GM19397 (cell line): Measurements from ENCODE around the gene CAPG.
"Not testable (repeated sequence)": the region's sequence is repeated elsewhere in the genome, so short reads cannot be mapped to it uniquely, and the experiment has no call there.

Experiments used
- ATAC-seq: cut with Tn5 transposase; IDR thresholded peaks from one replicate; pipeline ENCODE4 v1.9.1; 2021; ENCODE audit warnings: mild to moderate bottlenecking, moderate library complexity; ENCODE audit not compliant: unreplicated experiment

The CAPG gene

DNA sequence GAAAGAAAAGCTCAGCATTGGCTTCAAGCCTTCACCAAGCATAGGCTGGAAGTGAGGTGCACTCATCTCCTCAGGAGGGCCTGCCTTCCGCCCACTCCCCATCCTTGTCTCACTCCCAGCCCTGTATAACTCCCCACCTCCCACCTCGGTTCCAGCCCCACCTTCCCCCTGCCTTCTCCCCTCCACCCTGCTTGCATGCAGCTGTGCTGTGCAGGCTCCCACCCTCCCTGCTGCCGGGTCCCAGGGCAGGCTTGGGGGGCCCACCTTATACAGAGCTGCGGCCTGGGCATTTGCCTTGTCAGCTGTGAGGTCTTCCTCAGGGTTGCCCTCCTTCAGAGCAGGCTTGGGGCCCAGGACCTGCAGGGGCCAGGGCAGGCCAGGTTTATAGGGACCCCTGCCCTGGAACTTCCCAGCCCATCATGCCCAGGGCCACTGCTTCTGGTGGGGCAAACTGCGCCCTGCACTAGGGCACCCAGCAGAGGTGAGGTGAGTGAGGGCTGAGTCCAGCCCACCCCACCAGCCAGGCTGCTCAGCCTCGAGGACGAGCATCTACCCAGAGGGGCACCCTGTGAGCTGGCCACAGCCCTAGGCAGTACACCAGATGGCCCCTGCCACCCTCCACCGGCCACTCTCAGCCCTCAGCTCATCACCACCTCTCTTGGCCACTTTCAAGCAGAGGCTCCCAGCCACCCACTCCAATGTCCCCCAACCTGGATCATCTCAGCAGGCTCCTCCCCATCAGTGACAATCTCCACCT, 11.6 kb downstream of the CAPG start:
- ATAC-seq, result no peak

DNA sequence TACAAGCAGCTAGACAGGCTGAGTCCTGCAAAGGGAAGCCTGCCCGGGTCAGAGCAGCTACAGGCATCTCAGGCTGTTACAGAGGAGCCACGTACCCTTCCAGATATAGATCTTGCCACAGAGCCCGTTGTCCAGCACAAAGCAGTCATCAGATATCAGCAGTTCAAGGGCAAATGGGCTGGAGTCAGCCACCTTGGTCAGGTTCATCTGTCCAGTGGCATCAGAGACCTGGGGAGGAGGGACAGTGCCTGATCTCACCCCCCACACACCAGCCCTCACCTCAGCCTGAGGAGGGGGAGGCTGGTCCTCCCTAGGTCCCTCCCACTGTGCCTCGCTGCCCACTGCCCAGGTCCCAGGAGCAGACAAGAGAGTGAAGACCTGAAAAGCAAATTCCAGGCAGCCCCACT, 12.2 kb downstream of the CAPG start:
- no peak for ATAC-seq

DNA sequence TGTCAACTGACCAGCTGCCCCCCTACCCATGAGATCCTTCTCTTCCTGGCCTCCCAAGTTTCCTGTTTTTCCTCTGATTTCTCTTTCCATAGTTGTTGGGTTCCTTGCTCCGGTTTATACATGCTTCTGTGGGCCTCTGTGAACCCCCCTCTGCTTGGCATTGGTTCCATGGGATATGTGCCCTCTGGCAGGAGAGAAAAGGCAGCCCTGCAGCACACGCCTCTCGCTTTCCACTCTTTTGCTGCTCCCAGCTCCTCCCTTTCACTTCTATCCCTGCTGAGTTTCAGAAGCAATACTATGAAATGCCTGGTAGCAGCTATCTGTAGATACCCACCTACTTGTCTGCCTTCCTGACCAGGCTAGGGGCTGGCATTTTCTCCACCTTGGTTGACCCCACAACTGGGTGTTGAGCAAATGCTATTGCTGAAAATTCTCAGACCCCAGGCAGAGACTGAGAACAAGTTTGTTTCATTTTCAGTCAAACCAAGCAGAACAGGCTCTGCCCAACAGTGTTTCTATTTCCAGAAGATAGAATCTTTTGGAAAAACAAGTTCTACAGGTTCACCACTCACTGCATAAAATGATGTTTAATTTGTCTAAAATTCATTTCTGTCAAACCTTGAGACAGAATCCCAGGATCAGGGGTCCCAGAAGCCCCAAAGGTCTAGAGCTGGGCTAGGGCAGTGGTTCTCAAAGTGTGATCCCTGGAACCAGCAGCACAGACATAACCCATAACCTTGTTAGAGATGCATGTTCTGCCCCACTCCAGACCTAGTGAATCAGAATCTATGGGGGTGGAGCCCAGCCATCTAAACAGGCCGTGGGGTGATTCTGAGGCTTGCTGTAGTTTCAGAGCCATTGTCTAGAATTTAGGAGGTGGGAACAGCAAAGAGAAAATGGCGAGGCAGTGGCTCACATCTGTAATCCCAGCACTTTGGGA, 13.4 kb downstream of the CAPG start:
- ATAC-seq, result no peak

DNA sequence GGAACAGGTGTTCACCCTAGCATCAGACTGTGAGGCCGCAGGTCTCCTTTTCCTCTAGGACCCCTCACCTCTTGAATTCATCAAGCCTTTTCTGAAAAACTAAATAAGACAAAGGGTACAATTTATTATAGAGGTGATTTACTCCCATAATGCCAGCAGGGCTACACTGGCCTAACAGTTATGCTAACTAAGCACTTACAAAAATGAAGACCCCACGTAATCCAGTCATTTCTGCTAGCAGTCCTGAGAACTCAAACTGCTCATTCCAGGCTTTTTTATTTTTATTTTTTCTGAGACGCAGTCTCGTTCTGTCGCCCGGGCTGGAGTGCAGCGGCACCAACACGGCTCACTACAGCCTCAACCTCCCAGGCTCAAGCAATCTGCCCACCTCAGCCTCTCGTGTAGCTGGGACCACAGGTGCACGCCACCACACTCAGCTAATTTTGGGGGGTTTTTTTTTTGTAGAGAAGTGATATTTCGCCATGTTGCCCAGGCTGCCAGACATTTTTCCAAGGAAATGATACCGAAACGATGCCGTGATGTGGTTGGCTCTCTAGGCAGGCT, 14.2 kb downstream of the CAPG start:
- ATAC-seq, result no peak

DNA sequence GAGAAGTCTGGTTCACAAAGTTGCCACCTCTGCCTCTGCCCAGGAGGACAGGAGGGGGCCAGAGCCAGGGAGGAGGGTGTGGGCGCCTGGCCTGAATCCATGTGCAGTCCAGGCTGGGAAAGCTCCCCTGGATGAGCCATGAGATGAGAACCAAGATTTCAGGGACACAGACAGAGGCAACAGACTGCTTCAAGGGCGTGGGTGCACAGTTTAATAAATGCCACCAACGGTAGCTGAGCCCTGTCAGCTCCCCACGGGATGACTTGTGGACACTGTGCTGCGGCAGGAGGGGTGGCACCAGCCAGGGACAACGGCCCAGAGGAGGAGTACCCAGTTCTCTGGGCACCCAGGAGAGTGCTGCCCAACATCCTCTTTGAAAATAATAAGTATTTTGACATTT, 15.2 kb downstream of the CAPG start:
- no peak for ATAC-seq

DNA sequence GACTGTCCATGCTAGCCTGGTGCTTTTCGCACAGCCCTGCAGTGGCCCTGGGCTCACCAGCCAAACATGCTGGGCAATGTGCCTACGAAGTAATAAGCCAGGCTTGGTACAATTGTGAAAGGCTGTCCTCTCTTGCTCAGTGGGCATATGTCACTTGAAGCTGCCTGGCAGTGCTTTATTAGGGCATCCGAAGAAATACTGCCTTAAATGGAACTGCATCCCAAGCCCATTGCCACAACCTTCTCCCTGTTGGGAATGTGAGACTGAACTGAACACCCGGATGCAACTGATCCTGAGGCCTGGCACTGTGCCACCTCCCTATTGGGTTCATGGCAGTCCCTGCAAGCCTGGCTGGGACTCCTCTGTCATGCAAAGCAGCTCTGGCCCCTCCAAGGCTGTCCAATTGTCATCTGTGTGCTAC, 15.9 kb downstream of the CAPG start:
- ATAC-seq, result no peak

DNA sequence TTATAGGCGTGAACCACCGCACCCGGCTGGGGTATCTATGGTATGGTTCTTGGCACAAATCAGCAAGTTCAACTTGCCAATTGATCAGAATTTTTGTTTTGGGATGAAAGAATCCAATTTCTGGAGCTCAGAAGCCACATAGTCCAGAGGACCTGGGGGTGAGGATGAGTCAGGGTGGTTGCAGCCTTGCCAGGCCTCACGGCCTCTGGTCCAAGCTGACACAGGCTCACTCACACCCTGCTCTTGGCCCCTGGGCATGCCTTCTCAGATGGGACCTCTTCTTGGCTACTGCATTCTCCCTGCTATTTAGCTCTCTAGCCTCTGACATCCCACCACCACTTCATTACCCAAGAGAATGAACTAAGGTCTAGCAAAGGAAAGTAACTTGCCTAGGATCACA, 16.3 kb downstream of the CAPG start:
- ATAC-seq, result no peak

DNA sequence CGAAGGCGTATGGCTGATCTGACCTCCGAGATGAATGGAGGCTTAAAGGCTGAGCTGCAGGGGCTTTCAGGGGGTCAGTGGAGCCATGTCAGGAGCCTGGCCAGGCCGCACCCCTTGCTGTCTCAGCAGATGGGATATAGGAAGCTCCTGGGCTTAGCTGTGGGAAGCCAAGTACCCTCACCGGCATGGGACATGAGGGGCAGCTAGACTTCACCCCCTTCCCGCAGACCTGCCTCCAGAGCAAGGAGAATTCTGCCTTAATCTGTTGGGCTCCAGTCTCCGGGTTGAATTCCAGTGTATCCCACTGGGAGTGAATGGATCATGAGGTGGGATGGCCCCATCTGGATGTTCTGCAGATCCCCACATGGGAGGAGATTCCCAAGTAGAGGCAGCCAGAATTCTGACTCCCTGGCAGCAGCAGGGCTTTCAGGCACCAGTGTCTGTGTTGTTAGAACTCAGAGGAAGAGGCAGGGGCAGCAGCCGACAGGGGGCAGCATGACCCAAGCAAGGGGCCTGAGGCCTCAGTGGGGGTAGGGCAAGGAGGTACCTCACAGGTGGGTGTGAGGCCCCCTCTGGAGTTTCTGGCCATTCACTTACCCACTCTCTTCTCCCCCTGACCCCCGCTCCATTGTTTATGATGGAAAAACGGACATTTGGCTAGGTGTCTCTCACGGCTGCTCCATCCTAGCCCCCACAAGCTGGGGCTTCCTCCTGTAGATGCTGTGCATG, 19.1 kb downstream of the CAPG start:
- no peak for ATAC-seq

DNA sequence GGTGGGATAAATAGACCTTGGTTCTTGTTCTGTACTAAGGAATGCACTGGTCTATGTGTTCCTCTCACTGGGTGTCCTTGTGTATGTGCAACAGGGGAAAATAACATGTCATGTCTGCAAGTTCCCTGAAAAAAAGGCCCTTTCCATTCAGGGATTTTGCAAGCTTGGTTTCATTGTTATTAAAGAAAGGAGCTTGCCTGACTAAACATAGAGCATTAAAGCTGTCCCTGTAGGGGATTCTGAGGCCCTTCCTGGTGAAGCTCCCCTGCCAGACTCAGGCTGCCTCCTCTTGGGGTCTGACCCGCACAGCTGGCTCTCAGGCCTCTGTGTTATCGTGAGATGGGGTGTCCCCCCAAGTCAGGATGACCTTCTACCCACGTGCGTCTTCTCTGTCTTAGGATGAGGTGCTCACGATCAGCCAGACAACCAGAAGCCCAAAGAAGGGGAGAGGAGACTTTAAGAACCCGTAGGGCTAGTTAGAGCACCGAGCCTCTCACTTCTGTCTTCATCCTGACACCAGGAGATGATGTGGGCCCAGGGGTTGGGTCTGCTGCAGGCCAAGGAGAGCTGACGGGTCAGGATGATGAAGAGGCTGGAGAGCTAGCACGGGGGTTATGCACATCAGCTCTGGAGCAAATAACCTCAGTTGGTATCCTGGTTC, 21.2 kb downstream of the CAPG start:
- no peak for ATAC-seq

DNA sequence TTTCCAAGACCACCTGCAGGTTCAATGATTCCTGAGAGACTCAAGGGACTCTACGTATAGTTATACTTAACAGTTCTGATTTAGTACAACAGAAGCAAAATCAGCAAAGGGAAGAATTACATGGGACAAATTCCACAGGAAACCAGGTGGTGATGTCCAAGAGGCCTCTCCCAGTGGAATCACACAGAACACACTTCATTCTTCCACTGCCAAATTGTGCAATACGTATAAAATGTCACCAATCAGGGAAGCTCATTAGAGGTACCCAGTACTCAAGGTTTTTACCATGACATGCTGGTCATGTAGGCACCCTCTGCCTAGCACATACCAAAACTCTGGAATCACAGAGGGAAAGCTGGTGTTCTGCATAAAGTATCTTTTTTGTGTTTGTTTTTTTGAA, 22.4 kb downstream of the CAPG start:
- no peak for ATAC-seq

DNA sequence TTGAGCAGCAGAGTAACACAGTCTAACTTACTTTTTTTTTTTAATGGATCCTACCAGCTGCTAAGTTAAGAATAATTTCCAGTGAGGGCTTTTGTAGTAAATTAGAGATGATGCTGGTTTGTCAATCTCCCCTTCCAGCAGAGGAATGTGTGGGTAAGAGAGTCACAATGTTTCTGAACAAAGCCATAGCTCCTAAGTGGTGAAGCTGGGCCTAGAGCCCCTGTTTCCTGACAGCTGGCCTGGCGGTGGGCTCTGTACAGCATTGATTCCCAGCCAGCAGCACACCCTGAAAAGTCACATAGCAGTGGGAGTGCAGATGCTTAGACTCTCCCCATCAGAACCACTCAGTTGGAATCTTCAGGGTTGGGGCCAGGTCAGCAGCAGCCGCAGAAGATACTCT, 24.4 kb downstream of the CAPG start:
- ATAC-seq, result no peak

DNA sequence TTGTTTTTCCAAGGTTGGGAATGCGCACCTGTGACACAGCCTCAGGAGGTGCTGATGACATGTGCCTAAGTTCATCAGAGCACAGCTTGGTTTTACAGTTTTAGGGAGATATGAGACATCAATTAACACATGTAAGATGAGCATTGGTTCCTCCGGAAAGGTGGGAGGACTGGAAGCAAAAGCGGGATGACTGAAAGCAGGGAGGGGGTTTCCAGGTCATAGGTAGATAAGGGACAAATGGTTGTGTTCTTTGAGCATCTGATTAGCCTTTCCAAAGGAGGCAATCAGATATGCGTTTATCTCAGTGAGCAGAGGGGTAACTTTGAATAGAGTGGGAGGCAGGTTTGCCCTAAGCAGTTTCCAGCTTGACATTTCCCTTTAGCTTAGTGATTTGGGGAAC, 26.3 kb downstream of the CAPG start:
- ATAC-seq, result no peak

DNA sequence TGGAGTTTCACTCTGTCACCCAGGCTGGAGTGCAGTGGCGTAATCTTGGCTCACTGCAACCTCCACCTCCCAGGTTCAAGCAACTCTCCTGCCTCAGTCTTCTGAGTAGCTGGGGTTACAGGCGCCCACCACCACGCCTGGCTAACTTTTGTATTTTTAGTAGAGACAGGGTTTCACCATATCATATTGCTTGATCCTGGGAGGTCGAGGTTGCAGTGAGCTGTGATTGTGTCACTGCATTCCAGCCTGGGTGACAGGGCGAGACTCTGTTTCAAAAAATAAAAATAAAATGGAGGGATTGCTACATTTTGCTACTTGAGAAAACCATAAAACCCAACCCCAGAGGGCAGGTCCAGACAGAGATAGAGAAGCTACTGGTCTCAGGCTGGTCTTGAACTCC, 27.0 kb downstream of the CAPG start:
- not testable (repeated sequence) for ATAC-seq

DNA sequence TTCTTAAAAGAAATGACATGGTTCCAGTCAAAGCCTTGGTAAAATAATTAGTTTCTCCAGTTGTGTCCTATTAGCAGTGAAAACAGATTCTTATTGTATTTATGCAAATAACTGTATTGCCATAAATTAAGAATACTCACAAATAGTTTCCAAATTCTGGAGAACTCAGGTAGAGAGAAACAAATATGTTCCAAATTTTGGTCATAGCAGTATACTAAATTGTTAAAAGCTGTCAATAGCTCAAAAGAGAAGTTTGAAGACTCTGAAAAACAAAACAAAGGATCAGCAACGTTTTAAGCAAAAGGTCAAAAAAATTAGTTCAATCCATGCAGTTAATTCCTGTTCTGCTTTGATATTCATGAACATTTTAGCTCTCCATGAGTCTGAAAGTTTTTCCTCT, 30.1 kb downstream of the CAPG start:
- ATAC-seq, result no peak

DNA sequence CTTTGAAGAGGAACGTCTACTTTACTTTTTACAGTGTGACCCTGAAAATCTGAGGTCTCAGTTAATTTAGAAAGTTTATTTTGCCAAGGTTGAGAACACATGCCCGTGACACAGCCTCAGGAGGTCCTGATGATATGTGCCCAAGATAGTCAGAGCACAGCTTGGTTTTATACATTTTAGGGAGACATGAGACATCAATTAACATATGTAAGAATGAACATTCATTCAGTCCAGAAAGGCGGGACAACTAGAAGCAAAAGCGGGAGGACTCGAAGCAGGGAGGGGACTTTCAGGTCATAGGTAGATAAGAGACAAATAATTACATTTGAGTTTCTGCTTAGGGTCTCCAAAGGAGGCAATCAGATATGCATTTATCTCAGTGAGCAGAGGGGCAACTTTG, 31.9 kb downstream of the CAPG start:
- ATAC-seq, result no peak

DNA sequence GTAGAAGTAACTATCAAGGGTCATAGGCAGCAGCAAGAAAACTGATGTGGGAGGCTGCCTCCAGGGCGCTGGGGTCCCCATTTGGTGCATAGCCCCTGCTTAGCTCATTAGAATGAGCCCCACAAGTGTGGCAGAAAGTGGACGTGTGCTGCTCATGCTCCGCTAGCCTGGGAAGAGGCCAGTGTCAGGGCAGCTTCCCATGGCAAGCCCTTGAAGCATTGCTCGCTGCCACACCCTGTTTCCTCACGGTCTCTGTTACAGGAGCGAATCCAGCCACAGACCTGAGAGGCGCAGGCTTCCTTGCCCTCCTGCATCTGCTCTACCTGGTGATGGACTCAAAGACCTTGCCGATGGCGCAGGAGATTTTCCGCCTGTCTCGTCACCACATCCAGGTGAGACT, 33.1 kb downstream of the CAPG start:
- no peak for ATAC-seq

DNA sequence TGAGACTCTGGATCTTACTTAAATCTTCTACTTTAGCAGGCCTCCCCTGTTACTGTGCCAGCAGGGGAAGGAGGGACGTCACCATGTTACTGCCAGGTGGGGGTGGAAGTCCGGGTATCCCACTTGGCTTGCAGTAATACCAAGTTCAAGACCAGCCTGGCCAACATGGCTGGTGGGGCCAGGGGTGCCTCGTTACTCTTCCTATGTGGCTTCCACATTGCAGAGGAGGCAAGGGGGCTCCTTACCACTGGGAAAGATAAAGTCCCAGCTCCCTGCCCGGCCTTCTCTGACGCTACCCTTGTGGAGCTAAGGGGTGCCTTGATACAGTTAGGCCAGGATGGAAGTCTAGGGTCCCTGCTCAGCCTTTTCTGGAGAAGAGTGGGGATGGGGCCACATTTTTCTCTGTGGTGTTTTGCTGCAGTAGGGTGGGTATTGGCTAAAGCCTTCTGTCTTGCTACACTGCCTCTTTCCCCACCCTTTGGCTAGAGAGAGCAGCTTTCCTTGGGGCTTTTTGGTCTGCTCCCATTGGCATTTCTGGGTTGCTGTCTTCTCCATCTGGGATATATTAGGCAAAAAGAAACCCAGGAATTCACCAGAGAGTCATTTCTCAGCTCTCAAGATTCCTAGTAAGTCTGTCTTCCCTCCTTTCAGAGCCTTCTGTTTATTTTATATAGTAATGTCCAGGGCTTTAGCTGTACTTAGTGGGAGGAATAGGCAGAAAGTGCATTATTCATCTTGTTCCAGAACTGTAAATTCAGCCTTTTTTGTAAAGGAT, 33.7 kb downstream of the CAPG start:
- no peak for ATAC-seq

DNA sequence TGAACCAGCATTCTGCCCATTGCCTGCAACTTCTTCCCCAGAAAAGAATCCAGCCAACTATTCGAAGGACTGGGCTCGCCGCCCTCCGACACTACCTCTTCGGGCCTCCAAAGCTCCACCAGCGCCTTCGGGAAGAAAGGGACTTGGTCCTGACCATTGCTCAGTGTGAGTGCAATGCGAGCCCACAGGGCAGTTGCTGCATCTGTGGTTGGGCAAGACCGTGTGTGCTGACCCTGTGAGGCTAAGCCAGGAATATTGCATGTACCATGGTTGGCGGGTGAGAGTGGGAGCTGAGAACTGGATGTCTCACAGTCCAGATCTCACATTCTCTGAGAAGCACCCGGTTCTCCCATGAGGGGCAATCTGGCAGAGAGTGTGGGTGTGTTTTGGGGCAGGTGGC, 39.1 kb downstream of the CAPG start:
- no peak for ATAC-seq

DNA sequence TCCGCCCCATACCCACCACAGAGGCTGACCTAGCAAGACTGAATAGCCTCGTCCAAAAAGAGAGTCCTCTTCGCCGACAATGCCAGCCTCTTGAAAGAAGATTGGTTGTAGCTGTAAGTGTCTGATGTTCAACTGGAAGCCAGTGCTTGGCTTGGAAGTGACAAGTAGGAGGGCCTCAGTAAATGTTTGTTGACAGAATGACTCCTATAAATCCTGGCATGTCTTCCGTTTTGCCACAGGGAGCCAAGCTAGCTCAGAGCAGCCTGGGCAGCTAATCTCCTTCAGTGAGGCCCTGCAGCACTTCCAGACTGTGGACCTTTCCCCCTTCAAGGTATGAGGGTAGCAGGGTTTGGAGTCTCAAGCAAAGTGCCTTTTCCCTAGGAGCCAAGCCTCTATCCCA, 40.7 kb downstream of the CAPG start:
- no peak for ATAC-seq

DNA sequence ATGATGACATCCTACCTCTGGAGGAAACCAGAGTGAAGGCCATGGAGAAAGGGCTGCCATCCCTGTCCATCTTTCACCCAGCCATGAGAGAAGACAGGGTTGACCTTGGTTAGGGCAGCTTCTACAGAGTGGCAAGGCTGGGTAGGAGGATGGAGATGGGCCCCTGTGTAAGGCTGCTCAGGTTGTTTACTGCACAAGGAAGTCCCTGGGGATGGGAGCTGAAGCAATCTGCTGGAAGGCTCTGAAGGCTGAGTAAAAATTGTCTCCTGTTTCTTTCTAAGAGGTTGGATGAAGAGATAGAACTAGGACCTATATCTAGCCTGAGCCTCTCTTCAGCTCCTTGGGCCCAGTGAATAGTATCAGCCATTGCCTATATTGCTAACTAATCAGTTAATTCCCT, 41.2 kb downstream of the CAPG start:
- ATAC-seq, result no peak
